H9 (cell line): ENCODE measurements around the gene LMCD1. TPM values are rescaled to one million over a fixed set of nuclear protein-coding genes. Genes with fewer than 3 reads are reported as not detected.

Experiments
- DNase-seq: peaks from one replicate; pipeline ENCODE4 v3.0.0-alpha.2; 2017
- H2AFZ ChIP-seq: one replicate; pipeline ENCODE4 v1.6.1; 2013; ENCODE audit warnings: mild to moderate bottlenecking, low read length, control low read depth, moderate library complexity
- H2AK5ac ChIP-seq: 2 replicates; pipeline ENCODE4 v1.6.1; 2013; ENCODE audit warnings: low read length, control low read depth, mixed read lengths; ENCODE audit not compliant: insufficient read length
- H2BK120ac ChIP-seq: one replicate; pipeline ENCODE4 v1.6.1; 2013; ENCODE audit warnings: low read depth, mild to moderate bottlenecking, low read length, control low read depth, inconsistent platforms; ENCODE audit not compliant: poor library complexity, severe bottlenecking
- H2BK12ac ChIP-seq: 2 replicates; pipeline ENCODE4 v1.6.1; 2013; ENCODE audit warnings: low read length, control low read depth, mixed read lengths, low read depth; ENCODE audit not compliant: insufficient read length
- H2BK15ac ChIP-seq: 2 replicates; pipeline ENCODE4 v1.6.1; 2013; ENCODE audit warnings: low read depth, low read length, control low read depth
- H2BK20ac ChIP-seq: one replicate; pipeline ENCODE4 v1.6.1; 2013; ENCODE audit warnings: low read depth, mild to moderate bottlenecking, low read length, control low read depth, inconsistent platforms; ENCODE audit not compliant: poor library complexity, severe bottlenecking
- H2BK5ac ChIP-seq: 2 replicates; pipeline ENCODE4 v1.6.1; 2013; ENCODE audit warnings: low read length, control low read depth, mixed read lengths; ENCODE audit not compliant: insufficient read length
- H3K14ac ChIP-seq: 2 replicates; pipeline ENCODE4 v1.6.1; 2013; ENCODE audit warnings: low read length, control low read depth; ENCODE audit not compliant: insufficient read depth
- H3K18ac ChIP-seq: 2 replicates; pipeline ENCODE4 v1.6.1; 2013; ENCODE audit warnings: low read depth, mild to moderate bottlenecking, mixed read lengths, low read length, control low read depth; ENCODE audit not compliant: insufficient read length
- H3K23ac ChIP-seq: 2 replicates; pipeline ENCODE4 v1.6.1; 2013; ENCODE audit warnings: low read length, control low read depth, mixed read lengths, low read depth; ENCODE audit not compliant: insufficient read length
- H3K23me2 ChIP-seq: 2 replicates; pipeline ENCODE4 v1.6.1; 2013; ENCODE audit warnings: low read depth, mild to moderate bottlenecking, mixed read lengths, low read length, control low read depth; ENCODE audit not compliant: insufficient read length, poor library complexity, severe bottlenecking
- H3K27ac ChIP-seq: 2 replicates; pipeline ENCODE4 v1.5.1; 2013; ENCODE audit warnings: low read length, control low read depth, mixed read lengths, low read depth; ENCODE audit not compliant: insufficient read length
- H3K27me3 ChIP-seq: 2 replicates; pipeline ENCODE4 v1.6.1; 2013; ENCODE audit warnings: low read length, control low read depth, inconsistent platforms; ENCODE audit not compliant: insufficient read depth
- H3K4ac ChIP-seq: 2 replicates; pipeline ENCODE4 v1.6.1; 2013; ENCODE audit warnings: low read depth, mild to moderate bottlenecking, control low read depth, inconsistent platforms, low read length, moderate library complexity
- H3K4me1 ChIP-seq: 2 replicates; pipeline ENCODE4 v1.6.1; 2013; ENCODE audit warnings: low read length, control low read depth, inconsistent platforms; ENCODE audit not compliant: insufficient read depth
- H3K4me2 ChIP-seq: 2 replicates; pipeline ENCODE4 v1.6.1; 2013; ENCODE audit warnings: low read length, control low read depth, mixed read lengths; ENCODE audit not compliant: insufficient read length, insufficient read depth
- H3K56ac ChIP-seq: 2 replicates; pipeline ENCODE4 v1.6.1; 2013; ENCODE audit warnings: low read depth, mild to moderate bottlenecking, mixed read lengths, low read length, control low read depth; ENCODE audit not compliant: insufficient read length
- H3K79me1 ChIP-seq: 2 replicates; pipeline ENCODE4 v1.6.1; 2013; ENCODE audit warnings: low read depth, mild to moderate bottlenecking, moderate library complexity, low read length, control low read depth, inconsistent platforms; ENCODE audit not compliant: insufficient read depth, poor library complexity, severe bottlenecking
- H3K79me2 ChIP-seq: 2 replicates; pipeline ENCODE4 v1.6.1; 2013; ENCODE audit warnings: low read length, control low read depth, inconsistent platforms; ENCODE audit not compliant: insufficient read depth
- H3K9ac ChIP-seq: 2 replicates; pipeline ENCODE4 v1.6.1; 2013; ENCODE audit warnings: low read length, control low read depth, mixed read lengths; ENCODE audit not compliant: insufficient read length; ENCODE audit errors: extremely low read depth
- H3K9me3 ChIP-seq: one replicate; pipeline ENCODE4 v1.6.1; 2013; ENCODE audit warnings: low read depth, low read length, inconsistent platforms; ENCODE audit not compliant: control insufficient read depth
- H3T11ph ChIP-seq: one replicate; pipeline ENCODE4 v1.6.1; 2013; ENCODE audit warnings: mild to moderate bottlenecking, low read length, control low read depth, inconsistent platforms
- H4K20me1 ChIP-seq: one replicate; pipeline ENCODE4 v1.6.1; 2013; ENCODE audit not compliant: control insufficient read depth, insufficient read length, insufficient read depth
- H4K5ac ChIP-seq: 2 replicates; pipeline ENCODE4 v1.6.1; 2013; ENCODE audit warnings: low read depth, mild to moderate bottlenecking, mixed read lengths, low read length, control low read depth; ENCODE audit not compliant: insufficient read length
- H4K8ac ChIP-seq: replicated peaks from 2 replicates; pipeline ENCODE4 v1.6.1; 2013; ENCODE audit warnings: low read length, control low read depth, mixed read lengths, low read depth; ENCODE audit not compliant: insufficient read length
- H4K91ac ChIP-seq: 2 replicates; pipeline ENCODE4 v1.6.1; 2013; ENCODE audit warnings: low read depth, mild to moderate bottlenecking, moderate library complexity, mixed read lengths, low read length, control low read depth; ENCODE audit not compliant: insufficient read length
- H3K27ac Mint-ChIP-seq, 3 experiments: 2 replicates in 2 of 3; 3 replicates in 1 of 3; pipeline ENCODE4 v1.8.0; 2020 to 2021; ENCODE audit warnings: mixed read lengths in 3 of 3, mild to moderate bottlenecking in 1 of 3, moderate library complexity in 1 of 3
- H3K27me3 Mint-ChIP-seq: 2 replicates; pipeline ENCODE4 v1.8.0; 2021; ENCODE audit warnings: low read depth, mild to moderate bottlenecking, moderate library complexity, mixed read lengths
- H3K36me3 Mint-ChIP-seq, 3 experiments: 2 replicates in 2 of 3; 3 replicates in 1 of 3; pipeline ENCODE4 v1.8.0; 2020 to 2021; ENCODE audit warnings: low read depth in 3 of 3, mixed read lengths in 3 of 3; ENCODE audit not compliant: insufficient read depth in 1 of 3
- H3K4me1 Mint-ChIP-seq, 2 experiments: 2 replicates each; pipeline ENCODE4 v1.8.0; 2020; ENCODE audit warnings: mixed read lengths in 2 of 2
- H3K4me3 Mint-ChIP-seq, 2 experiments: 2 replicates in 1 of 2; 3 replicates in 1 of 2; pipeline ENCODE4 v1.8.0; 2020 to 2021; ENCODE audit warnings: mild to moderate bottlenecking in 2 of 2, mixed read lengths in 2 of 2, moderate library complexity in 1 of 2
- H3K9me3 Mint-ChIP-seq, 2 experiments: 2 replicates in 1 of 2; 3 replicates in 1 of 2; pipeline ENCODE4 v1.8.0; 2020; ENCODE audit warnings: mild to moderate bottlenecking in 2 of 2, mixed read lengths in 2 of 2, moderate library complexity in 1 of 2
- WGBS: extraction: QIAGEN DNeasy Blood & Tissue Kit; methylation state at CpG from one replicate; pipeline ENCODE4 v1.1.7; 2013; ENCODE audit warnings: missing lambda C conversion rate, low lambda C conversion rate, mixed read lengths; ENCODE audit not compliant: insufficient read length; ENCODE audit errors: extremely low coverage; 5-methylcytosine and 5-hydroxymethylcytosine counted together
- total RNA-seq: library from RNA; stranded (reverse); gene quantifications from 2 replicates; pipeline ENCODE4 v1.2.1, GENCODE V29; 2021
- TF ChIP-seq, protein P1 (sequence below): fragments of 200-600 bp; sonication (generic); conservative IDR thresholded peaks from 3 replicates; pipeline ENCODE4 v1.8.0; 2021; ENCODE audit warnings: antibody characterized with exemption, mild to moderate bottlenecking

Gene LMCD1
- total RNA-seq, 1 experiment from 2014 or later, result 19.2 TPM

DNA sequence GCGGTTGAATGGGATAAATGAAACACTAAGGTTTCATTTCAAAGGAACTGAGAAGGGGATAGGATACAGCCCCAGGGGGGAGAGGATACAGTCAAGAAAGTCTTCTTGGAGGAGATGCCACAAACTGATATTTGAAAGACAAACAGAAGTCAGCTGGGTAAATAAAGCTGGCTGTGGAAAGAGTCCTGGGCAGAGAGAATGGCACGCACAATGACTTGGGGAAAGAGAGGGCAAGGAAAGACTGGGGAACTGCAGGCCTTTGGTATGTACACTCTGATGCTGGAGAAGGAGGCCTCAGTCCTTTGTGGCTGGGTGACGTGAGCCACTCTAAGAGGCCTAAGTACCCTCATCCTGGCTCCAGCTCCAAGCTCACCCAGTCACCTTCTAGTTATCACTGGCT, 45.2 kb upstream of the LMCD1 start:
- no peak overlapping the region for H3K4me2 ChIP-seq
- no peak overlapping the region for H3K4ac ChIP-seq
- H3K27me3 Mint-ChIP-seq, result peaks cover 7% of the 10 kb centered on the region
- peaks cover 20 to 22% of the 10 kb centered on the region in 2 experiments for H3K4me1 Mint-ChIP-seq
- H3K79me2 ChIP-seq, result no peaks in the 10 kb centered on the region
- H4K8ac ChIP-seq, result no peak overlapping the region
- no peak overlapping the region for H3K27ac ChIP-seq
- no peak overlapping the region for H2BK20ac ChIP-seq
- no peak overlapping the region for H3K56ac ChIP-seq
- no peak overlapping the region for H2BK120ac ChIP-seq
- DNase-seq, result no peak
- no peak overlapping the region for H3K14ac ChIP-seq
- H3K4me1 ChIP-seq, result peaks cover 5% of the 10 kb centered on the region; the same call in 1 of the 2 replicates
- no CpG with 5 or more reads among the region's 3 CpGs for WGBS
- no peaks in the 10 kb centered on the region for H4K20me1 ChIP-seq
- H4K5ac ChIP-seq, result no peak overlapping the region
- no peak overlapping the region for H4K91ac ChIP-seq
- H2BK12ac ChIP-seq, result no peak overlapping the region
- H3K9me3 Mint-ChIP-seq, result no peaks in the 10 kb centered on the region; a peak in 1 of 5 replicates
- peak overlapping the region in 2 of 3 experiments; percentile 35 to 55; a peak in 3 of 7 replicates for H3K27ac Mint-ChIP-seq
- no peak overlapping the region for H3K23ac ChIP-seq
- no peak overlapping the region for H3T11ph ChIP-seq
- no peaks in the 10 kb centered on the region for H3K79me1 ChIP-seq
- H3K23me2 ChIP-seq, result no peaks in the 10 kb centered on the region
- H3K18ac ChIP-seq, result no peak overlapping the region
- no peaks in the 10 kb centered on the region for H3K9me3 ChIP-seq
- no peaks in the 10 kb centered on the region for H3K27me3 ChIP-seq
- H2BK5ac ChIP-seq, result no peak overlapping the region
- no peaks in the 10 kb centered on the region for H3K36me3 Mint-ChIP-seq
- H2BK15ac ChIP-seq, result no peak overlapping the region
- H2AK5ac ChIP-seq, result no peak overlapping the region
- no peak overlapping the region for H3K9ac ChIP-seq
- TF ChIP-seq, protein P1, sequence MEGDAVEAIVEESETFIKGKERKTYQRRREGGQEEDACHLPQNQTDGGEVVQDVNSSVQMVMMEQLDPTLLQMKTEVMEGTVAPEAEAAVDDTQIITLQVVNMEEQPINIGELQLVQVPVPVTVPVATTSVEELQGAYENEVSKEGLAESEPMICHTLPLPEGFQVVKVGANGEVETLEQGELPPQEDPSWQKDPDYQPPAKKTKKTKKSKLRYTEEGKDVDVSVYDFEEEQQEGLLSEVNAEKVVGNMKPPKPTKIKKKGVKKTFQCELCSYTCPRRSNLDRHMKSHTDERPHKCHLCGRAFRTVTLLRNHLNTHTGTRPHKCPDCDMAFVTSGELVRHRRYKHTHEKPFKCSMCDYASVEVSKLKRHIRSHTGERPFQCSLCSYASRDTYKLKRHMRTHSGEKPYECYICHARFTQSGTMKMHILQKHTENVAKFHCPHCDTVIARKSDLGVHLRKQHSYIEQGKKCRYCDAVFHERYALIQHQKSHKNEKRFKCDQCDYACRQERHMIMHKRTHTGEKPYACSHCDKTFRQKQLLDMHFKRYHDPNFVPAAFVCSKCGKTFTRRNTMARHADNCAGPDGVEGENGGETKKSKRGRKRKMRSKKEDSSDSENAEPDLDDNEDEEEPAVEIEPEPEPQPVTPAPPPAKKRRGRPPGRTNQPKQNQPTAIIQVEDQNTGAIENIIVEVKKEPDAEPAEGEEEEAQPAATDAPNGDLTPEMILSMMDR, result no peak
- H3K4me3 Mint-ChIP-seq, result no peak overlapping the region
- no peak overlapping the region for H2AFZ ChIP-seq
